Retinal pigment epithelial cell (primary cell): ENCODE measurements around the gene CACNA1B.
"Not testable (repeated sequence)": the region's sequence is repeated elsewhere in the genome, so short reads cannot be mapped to it uniquely, and the experiment has no call there.

Source experiments
- DNase-seq: peaks from one replicate; pipeline ENCODE4 v3.0.0-alpha.2; 2010; ENCODE audit warnings: low read depth
- H3K4me3 ChIP-seq: 2 replicates; pipeline ENCODE4 v1.5.1; 2011; ENCODE audit warnings: mild to moderate bottlenecking, low read length, control low read depth, moderate library complexity
- CTCF ChIP-seq: conservative IDR thresholded peaks from 2 replicates; pipeline ENCODE4 v1.5.1; 2011; ENCODE audit warnings: low read depth, low read length, control low read depth, inconsistent platforms

Gene CACNA1B

DNA sequence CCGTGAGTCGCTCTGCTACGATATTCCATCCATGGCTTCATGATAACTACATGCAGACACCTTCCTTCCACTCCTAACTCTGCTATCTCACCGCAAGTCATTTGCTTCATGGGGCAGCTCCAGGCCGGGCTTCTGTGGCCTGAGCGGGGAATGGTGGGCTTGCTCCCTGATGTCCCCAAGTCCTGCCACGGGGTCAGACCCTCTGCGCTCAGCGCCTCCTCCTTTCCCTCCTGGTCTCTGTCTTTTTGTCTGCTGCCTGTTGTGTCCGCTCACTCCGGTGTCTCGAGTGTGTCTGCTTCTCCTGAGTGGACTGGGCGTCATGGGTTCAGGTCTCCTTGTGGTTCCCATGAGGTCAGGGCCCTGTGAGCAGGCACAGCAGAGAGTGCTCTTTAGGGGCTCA is 139.6 kb downstream of the CACNA1B start:
- no peak for TF ChIP-seq CTCF
- DNase-seq, result no peak
- no peak overlapping the region for H3K4me3 ChIP-seq

DNA sequence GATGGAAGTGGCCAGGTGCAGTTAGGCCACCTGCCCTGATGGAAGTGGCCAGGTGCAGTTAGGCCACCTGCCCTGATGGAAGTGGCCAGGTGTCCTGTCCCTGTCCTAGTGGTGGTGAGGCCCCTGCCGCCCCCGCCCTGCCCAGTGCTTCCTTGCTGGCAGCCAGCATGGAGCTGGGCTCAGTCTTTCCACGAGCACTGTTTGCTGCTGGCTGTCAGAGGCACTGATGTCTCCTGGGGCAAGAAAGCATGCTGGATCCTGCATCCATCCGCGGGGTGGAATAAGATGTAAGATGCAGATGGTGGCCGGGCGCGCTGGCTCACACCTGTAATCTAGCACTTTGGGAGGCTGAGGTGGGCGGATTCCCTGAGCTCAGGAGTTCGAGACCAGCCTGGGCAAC is 141.9 kb downstream of the CACNA1B start:
- H3K4me3 ChIP-seq, DNase-seq: not testable (repeated sequence)

GRCh38 chr9:138020120-138020794 is 142.7 kb downstream of the CACNA1B start:
- TF ChIP-seq CTCF, result no peak
- DNase-seq, result no peak
- no peak overlapping the region for H3K4me3 ChIP-seq

DNA sequence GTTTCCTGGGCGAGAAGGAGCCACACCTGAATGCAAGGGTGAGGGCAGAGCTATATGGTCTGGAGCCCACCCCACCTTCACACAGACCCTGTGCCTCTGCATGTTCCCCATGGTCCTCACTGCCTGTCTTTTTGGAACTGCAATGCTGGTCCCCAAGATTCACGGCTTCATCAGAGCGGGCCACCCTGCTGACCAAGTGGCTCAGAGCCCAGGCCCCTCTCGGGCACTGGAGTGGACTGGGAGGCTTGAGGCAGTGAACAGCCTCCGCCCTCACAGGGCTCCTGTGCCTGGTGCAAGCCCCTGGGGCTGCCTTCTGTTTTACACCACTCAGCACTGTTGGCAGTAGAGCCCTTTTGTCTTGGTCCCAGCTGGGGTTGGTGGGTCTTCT is 143.2 kb downstream of the CACNA1B start:
- DNase-seq, result no peak
- no peak overlapping the region for H3K4me3 ChIP-seq
- TF ChIP-seq CTCF, result no peak

DNA sequence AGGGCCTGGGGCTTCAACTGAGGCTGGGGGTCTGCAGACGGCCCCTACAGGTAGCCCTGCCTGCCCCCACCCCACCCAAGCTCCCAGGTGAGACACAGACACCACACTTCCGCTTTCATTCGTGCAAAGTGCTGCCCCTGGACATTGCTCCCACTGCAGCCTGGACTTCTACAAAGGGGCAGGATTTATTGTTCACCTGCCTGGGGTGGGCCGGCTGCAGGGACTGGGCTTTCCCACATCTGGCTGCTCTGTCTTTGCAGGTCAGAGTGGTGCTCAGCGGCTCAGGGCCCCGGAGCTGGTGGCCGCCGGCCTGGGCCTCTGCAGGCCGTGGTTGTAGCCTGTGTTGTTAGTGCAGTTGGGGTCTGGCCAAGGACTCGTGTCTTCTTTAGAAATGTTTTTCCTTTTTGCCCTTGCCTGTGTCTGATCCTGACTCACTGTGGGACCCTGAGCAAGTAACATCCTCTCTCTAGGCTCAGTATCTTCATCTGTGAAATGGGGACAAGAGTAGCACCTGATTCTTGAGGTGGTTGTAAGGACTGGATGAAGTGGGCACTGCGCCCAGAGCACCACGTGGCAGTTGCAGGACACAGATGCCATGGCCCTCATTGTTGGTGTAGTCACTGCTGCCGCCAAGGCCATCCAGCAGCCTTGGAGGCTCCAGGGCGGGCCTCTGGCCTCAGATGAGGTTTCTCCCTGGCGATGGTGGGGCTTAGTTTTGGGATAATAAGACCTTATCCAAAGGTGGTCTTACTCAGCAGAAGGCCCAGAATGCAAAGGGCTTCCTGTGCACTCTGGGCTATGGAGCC is 143.9 kb downstream of the CACNA1B start:
- no peak overlapping the region for H3K4me3 ChIP-seq
- no peak for DNase-seq
- TF ChIP-seq CTCF, result no peak

GRCh38 chr9:138022121-138022741 is 144.6 kb downstream of the CACNA1B start:
- no peak for DNase-seq
- TF ChIP-seq CTCF, result peak; percentile 36
- H3K4me3 ChIP-seq, result no peak overlapping the region

DNA sequence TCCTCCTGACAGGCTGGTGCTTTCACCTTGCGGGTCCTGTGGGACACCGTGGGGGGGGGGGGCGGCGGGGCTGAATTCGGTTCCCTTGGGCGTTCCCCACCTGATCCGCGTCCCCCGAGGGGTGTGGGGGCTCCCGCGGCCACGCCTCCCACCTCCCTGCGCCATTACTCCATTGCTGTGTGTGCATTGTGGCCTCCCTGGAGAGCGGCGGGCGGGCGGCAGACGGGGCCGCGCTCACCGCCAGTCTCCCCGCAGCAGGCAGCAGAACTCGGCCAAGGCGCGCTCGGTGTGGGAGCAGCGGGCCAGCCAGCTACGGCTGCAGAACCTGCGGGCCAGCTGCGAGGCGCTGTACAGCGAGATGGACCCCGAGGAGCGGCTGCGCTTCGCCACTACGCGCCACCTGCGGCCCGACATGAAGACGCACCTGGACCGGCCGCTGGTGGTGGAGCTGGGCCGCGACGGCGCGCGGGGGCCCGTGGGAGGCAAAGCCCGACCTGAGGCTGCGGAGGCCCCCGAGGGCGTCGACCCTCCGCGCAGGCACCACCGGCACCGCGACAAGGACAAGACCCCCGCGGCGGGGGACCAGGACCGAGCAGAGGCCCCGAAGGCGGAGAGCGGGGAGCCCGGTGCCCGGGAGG is 145.3 kb downstream of the CACNA1B start:
- TF ChIP-seq CTCF, result no peak
- H3K4me3 ChIP-seq, result no peak overlapping the region
- no peak for DNase-seq
